PFSK-1 (cell line): ENCODE measurements around the gene SOX5.

ENCODE experiments used
- FOXP2 ChIP-seq: optimal IDR thresholded peaks from 2 replicates; pipeline ENCODE3; 2011; ENCODE audit warnings: borderline replicate concordance, control low read depth, inconsistent platforms; ENCODE audit not compliant: insufficient read depth; ENCODE audit errors: extremely low read length, extremely low read depth
- POLR2AphosphoS5 ChIP-seq: IDR thresholded peaks from 2 replicates; pipeline ENCODE4 v1.6.1; 2012; ENCODE audit warnings: low read depth, mild to moderate bottlenecking, control low read depth, low read length, moderate library complexity
- REST ChIP-seq, 2 experiments: IDR thresholded peaks; 2 replicates each; pipeline versions ENCODE4 v1.6.1 to v1.8.0; 2011 to 2012; ENCODE audit warnings: low read depth in 2 of 2, low read length in 2 of 2, control low read depth in 1 of 2, inconsistent platforms in 1 of 2, mild to moderate bottlenecking in 1 of 2, moderate library complexity in 1 of 2; ENCODE audit not compliant: insufficient read depth in 1 of 2
- SIN3A ChIP-seq: IDR thresholded peaks from 2 replicates; pipeline ENCODE4 v1.6.1; 2012; ENCODE audit warnings: mild to moderate bottlenecking, low read length, moderate library complexity, borderline replicate concordance; ENCODE audit not compliant: insufficient read depth
- TAF1 ChIP-seq: IDR thresholded peaks from 2 replicates; pipeline ENCODE4 v1.6.1; 2012; ENCODE audit warnings: low read length, control low read depth, borderline replicate concordance; ENCODE audit not compliant: insufficient read depth

DNA sequence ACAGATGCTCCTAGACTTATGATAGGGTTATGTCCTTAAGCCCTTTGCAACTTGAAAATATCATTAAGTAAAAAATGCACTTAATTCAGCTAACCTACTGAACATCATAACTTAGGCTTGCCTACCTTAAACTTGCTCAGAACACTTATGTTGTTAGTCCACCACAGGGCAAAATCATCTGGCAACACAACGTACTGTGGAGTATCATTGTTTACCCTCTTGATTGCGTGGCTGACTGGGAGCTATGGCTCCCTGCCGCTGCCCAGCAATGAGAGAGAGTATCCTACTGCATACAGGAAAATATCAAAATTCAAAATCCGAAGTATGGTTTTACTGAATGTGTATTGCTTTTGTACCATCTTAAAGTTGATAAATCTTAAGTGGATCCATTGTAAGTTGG, 105.5 kb downstream of the SOX5 start:
- TF ChIP-seq POLR2AphosphoS5 (no peak), REST (IDR thresholded peaks at IDR 0.05; ENCODE audit: insufficient read depth in 1 of 2, low read depth in 2 of 2, low read length in 2 of 2) (no peak), SIN3A (no peak), TAF1 (no peak), FOXP2 (no peak)
